GM21723 (cell line): ENCODE results near the gene LIG3.
A peak's percentile ranks its signal among the peaks of the same experiment; 100 is the strongest.
"Not testable (repeated sequence)": the region's sequence is repeated elsewhere in the genome, so short reads cannot be mapped to it uniquely, and the experiment has no call there.

ENCODE experiments used
- ATAC-seq: cut with Tn5 transposase; IDR thresholded peaks from one replicate; pipeline ENCODE4 v1.9.1; 2021; ENCODE audit warnings: mild to moderate bottlenecking, moderate library complexity; ENCODE audit not compliant: unreplicated experiment

LIG3 gene

DNA sequence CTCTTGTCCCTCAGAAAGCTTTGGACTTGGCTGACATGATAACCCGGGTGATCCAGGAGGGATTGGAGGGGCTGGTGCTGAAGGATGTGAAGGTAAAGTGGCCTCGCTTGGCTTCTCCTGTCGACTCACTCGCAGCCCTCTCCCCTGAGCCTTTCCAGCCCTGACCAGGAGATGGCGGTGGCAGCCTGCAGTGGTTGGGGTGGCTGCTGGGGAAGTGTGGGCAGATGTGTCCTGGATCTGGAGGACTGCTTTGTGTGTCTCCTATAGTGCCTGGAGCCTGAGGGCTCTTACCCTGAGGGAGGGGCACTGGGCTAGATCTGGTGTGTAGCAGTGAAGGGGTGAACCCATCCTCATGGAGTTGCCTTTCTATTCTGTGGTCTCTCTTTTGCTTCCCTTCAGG, 17.9 kb downstream of the LIG3 start:
- peak; percentile 57 for ATAC-seq

DNA sequence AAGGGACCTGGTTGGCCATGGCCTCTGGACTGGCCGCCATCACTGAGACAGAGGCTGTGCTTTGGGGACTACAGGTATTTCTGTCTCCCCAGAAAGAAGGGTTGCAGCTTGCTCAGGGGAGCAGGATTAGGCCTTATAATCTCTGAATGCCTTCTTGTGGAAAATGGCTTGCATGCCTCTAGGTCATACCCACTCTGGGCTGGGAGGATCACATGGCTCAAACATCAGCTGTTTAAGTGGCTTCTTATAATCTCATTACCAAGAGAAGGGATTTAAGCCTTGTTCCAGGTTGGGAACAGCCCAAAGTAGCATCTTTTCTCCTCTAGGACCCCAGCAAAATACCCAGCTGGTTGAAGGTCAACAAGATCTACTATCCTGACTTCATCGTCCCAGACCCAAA, 19.1 kb downstream of the LIG3 start:
- ATAC-seq = no peak

DNA sequence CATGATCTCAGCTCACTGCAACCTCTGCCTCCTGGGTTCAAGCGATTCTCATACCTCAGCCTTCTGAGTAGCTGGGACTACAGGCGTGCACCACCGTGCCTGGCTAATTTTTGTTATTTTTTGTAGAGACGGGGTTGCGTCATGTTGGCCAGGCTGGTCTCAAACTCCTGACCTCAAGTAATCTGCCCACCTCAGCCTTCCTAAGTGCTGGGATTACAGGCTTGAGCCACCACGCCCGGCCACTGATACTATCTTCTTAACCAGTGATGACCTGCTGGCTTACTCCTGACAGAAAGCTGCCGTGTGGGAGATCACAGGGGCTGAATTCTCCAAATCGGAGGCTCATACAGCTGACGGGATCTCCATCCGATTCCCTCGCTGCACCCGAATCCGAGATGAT, 20.7 kb downstream of the LIG3 start:
- ATAC-seq = not testable (repeated sequence)

DNA sequence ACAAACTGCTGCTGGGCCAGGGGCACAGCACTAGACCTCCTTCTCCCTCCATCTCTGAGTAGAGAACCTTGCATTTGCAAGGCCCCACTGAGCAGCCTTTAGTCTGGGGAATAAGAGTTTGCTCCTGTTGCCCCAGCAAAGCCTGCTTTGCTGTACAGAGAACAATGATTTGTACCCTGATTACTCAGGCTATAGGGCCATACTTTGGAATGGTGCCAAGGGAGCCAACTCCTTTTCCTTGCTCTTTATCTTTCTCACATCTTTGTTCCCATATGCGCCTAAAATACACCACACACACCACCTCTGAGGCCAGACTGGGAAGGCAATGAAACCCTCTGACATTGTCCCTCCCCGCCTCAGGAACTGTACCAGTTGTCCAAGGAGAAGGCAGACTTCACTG, 21.2 kb downstream of the LIG3 start:
- ATAC-seq = no peak

DNA sequence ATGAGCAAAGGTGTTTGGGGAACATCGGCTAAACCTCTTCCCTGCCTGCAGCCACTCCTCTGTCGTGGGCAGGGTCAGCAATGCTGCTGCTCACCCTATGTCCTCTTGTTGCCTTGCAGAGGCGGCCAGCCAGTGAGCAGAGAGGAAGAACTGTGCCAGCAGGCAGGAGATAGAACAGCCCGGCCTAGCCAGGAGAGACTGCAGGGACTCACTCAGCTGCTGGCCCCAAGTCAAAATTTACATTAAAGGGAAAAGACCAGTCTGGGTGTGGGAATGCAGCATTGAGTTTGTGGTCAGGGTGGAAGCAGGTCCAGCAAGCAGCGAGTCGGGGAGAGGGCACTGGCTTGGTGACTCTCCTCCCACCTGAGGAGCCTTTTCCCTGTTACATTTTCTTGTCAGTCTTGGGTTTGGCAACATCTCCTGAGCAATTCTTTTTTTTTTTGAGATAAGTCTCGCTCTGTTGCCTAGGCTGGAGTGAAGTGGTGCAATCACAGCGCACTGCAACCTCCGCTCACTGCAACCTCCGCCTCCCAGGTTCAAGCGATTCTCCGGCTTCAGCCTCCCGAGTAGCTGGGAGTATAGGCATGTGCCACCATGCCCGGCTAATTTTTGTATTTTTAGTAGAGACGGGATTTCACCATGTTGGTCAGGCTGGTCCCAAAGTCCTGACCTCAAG, 22.7 kb downstream of the LIG3 start:
- ATAC-seq = no peak

DNA sequence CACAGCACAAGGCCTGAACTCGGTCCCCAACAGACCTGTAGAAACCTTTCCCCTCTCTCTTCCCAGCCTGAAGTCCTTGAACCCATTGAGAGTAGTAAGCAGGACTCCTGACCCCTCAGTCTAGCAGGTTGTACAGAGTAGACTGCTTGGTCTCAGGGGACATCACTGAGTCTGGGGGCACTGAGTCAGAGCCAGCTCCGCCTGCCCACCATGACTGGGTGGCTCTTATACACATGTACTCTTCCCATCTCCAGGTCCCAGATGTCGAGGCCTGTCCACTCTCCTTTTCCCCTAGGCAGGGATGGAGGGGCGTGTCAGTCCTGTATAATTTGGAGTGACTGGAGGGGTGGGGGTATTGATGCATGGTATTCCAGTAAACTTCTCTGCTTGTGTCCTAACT, 23.5 kb downstream of the LIG3 start:
- no peak for ATAC-seq

DNA sequence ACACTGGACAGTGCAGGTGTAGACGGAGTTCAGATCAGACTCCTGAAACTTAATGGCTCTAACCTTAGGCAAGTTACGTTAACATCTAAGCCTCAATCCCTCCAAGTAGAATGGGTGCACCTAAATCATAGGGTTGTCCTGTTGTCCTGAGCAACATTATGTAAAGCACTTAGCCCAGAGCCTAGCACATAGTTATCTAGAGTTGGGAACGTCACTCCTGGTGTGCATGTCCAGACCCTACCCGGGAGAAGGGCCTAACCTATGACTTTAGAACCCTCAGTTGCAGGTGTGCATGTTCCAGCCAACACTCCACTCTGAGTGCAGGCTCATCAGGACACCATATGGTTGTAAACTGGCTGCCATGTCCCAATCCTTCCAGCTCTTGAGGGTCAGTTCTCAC, 26.0 kb downstream of the LIG3 start:
- no peak for ATAC-seq

DNA sequence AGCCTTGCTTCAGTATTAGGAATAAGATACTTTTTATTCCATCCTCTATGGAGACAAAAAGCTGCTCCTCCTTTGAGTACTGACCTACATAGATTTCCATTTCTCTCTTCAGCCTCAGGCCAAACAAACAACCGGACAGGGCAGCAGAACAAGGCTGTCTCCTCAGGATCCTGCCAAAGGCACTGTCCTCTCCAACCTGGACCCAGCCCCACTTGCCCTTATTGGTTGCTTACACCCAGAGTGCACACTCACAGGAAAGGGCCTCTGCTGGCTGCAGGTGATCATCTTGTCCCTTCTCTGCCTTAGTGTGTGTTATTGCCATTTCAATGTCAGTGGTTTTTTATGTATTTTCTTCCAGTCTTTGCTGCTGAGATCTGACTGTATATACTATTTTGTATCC, 26.6 kb downstream of the LIG3 start:
- ATAC-seq = no peak

DNA sequence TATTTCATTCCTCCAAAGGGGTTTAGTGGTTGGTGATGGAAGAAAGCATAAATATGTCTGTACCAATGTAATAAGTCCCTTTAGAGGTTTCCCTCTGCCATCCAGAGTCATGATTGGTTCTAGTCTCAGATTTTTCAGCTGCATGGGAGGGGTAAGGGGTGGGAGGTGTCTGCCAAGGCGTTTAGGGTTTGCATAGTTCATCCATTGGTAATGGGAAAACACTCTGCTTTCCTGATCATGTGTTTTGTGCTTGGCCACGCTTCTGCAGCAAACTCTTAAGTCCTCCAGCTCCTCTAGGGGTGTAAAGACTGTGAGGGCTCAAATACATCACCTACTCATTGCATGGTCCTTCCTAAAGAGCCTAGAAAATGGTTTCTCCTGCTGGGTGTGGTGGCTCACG, 29.8 kb downstream of the LIG3 start:
- no peak for ATAC-seq

DNA sequence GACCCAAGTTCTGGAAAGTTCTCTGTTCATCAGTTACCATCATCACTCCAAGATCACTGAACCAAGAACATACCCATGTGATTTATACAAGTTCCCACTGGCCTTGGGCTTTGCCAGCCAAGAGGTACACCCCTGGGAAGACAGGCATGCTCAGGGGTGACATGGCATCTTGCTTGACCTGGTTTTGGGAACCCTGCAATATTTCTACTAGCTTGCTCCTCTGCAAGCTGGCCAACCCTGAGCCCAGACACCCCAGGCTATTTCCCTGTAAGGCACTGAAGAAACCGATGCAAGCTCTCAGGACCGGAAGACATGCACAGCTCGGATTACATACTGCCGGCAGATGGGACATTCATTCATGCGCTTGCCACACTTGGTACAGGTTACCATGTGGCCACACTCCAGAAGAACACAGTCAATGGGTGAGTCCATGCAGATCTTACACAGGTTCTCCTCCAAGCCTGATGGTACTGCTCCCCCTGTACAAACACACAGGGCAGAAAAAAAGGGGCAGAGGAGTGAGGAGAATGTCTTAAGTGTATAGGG, 31.4 kb downstream of the LIG3 start:
- ATAC-seq = no peak

DNA sequence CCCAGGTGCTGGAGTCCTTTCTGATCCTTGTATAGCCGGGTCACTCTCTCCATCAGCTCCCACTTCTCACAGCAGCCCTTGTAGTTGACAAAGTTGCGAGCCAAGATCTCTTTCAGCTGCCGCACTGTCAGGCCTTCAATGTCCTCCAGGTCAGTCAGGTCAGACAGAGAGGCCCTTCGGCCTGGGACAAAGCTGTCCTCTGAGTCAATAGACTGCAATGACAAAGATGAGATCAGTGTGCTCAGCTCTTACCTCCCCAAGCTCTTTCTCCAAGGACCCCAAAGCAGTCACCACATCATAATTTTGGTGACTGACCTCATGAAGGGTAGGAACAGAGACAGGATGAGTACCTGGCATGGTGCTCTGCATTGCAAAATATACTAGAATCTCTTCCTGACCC, 36.1 kb downstream of the LIG3 start:
- ATAC-seq = no peak

DNA sequence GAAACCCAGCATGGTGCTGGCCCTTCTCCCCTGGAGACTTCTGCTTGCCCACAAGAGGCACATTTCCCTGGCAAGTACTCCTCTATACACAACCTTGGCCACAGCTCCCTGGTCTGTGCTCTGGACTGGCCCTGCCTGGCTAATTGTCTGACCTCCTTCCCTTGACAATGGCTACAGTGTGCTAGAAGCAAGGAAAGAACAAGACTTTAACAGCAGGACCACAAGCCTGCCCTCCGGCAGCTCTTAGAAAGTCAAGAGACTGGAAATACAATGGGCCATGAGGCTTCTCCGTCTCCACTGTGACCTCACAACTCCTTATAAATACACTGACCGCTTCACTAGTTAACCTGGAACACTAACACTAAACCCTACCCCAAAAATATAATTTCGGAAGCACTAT, 36.7 kb downstream of the LIG3 start:
- ATAC-seq = no peak

DNA sequence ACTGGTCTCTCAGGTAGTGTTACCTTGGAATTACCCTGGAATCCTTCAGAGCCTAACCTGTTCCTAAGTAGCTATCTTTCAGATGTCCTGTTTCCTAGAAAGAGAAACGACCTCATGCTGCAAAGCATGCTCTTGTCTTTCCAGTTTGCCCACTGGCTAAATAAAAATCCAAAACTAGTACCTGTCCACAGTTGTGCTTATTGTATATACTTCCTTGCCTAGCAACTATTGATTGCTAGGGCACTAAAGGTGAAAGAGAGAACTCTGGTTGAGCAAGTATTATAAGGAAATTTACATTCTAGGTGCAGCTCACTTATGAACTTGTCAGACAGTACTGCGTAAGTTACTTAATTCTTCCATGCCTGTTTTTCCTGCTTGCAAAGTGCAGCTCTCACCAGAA, 38.5 kb downstream of the LIG3 start:
- no peak for ATAC-seq

DNA sequence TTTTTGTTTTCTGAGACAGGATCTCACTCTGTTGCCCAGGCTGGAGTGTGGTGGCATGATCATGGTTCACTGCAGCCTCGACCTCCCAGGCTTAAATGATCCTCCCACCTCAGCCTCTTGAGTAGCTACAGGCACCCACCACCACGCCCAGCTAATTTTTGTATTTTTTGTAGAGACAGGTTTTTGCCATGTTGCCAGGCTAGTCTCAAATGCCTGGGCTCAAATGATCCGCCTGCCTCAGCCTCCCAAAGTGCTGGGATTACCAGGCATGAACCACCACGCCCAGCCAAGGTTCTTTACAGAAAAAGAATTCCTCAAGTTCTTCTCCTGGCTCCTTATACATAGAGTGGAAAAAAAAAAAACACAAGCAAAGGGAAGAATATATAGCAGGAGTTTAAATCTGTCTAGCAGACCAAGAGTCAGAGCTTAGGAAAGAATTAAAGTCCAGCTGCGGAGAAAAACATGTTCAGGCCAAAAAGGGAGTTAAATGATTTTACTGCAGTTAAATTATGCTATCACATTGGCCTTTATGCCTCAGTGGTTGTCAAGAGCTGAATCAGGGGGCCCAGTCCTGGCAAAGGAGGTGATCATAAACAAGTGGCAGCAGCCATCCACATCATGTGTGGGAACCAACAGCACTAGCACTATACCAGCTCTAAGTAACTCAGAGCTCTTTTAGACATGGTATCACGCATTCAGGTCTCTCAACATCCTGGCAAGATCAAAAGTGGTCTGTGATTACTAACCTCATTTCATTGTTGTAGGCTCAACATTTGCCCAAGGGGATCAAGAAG, 39.3 kb downstream of the LIG3 start:
- no peak for ATAC-seq

DNA sequence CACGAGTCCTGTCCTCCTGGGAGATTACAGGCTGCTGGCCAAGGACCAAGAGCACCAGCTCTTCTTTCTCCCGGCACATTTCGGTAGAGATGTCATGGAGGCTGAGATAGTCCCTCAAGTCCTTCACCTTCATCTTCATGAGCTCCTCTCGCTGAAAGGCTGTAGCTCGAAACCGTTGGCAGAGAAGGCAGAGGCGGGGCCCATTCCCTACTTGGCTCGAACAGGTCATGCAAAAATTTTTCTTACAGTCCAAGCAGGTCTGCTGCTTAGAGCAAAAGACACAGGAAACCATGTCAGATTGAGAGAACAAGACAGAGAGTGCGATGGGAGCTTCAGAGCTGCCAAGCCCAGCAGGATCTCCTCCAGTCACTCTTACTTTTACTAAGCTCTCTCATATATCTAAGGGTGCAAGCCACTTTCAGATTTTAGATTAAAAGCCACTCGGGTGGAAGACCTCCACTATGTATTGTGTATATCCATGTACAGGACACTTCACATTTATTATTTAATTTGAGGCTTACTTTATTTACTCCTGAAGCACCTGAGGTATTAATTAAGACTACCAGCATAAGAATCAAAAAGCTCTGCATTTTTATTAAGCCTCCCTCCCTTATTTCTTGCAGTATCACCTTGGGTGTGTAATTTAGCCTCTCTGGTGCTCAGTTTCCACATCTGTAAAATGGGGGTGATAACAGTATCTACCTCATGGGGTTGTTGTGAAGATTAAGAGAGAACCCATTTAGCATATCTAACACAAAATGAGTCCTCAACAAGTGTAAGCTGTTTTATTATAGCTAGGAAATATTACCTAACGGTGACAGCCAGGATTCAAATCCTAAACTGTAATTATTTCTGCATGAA, 41.4 kb downstream of the LIG3 start:
- ATAC-seq = no peak

DNA sequence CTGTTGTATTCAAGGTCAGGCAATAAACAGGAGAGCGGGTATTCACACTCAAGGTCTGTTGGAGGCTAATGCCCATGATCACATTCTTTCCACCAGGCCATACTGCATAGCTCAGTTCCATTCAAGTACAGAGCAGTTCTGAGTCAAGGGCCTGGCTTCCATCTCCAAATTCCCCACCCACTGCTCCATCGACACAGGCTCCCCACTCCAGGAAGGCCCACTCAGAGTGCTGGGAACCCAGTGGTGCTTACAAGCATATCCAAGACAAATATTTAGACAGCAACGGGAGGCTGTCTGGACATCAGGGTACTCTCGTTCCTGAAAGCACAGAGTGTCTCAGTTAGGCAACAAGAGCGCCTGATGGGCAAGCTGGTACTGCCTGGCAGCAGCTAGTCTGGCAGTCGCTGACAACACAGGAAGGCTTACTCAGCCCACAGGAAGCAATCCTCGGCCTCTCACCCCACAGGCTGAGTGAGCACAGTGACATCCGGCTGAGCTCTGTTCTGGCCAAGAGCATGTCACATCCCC, 42.3 kb downstream of the LIG3 start:
- no peak for ATAC-seq

DNA sequence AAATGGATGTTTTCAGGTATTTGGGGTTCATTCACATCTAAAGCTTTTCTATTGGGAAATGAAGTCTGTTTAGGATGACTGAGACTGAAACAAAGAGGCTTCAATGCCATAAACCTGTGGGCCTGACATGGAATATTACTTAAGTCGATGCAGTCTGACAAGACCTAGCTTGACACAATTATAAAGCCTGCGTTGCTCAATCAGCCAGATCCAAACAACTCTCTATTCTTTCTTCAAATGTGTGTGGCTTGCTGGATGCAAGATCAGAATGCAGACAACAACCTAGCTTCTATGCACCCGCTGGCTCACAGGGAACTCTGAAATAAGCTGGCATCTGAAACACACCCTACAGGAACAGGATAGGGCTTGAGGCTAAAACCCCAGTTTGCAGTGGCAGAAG, 43.2 kb downstream of the LIG3 start:
- ATAC-seq = no peak

DNA sequence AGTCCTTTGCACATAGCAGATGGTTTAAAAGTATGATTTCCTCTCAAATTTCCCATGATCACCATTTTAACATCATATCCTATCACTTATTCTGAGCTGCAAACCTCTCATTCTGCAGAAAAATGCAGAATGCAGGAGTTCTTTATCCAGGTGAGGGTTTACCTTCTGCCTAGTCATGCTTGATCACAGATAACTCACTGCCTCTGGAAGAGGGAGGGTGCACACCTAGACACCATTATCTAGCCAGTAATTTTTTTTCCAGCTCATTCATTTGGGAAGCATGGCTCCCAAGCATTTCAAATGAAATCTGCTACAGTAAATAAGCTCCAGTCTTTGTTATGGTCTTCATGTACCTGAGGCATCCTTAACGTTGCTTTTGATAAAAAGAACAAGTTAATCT, 45.2 kb downstream of the LIG3 start:
- no peak for ATAC-seq

DNA sequence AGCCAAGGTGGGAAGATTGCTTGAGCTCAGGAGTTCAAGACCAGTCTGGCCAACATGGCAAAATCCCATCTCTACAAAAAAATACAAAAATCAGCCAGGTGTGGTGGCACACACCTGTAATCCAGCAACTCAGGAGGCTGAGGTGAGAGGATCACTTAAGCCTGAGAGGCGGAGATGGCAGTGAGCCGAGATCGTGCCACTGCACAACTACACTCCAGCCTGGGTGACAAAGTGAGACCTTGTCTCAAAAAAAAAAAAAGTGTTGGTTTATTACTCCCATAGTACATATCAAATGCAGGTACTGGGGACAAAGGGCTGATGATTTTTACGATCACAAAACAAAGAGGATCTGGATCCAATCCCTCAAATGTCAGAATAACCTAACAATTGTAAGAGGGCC, 47.8 kb downstream of the LIG3 start:
- not testable (repeated sequence) for ATAC-seq

DNA sequence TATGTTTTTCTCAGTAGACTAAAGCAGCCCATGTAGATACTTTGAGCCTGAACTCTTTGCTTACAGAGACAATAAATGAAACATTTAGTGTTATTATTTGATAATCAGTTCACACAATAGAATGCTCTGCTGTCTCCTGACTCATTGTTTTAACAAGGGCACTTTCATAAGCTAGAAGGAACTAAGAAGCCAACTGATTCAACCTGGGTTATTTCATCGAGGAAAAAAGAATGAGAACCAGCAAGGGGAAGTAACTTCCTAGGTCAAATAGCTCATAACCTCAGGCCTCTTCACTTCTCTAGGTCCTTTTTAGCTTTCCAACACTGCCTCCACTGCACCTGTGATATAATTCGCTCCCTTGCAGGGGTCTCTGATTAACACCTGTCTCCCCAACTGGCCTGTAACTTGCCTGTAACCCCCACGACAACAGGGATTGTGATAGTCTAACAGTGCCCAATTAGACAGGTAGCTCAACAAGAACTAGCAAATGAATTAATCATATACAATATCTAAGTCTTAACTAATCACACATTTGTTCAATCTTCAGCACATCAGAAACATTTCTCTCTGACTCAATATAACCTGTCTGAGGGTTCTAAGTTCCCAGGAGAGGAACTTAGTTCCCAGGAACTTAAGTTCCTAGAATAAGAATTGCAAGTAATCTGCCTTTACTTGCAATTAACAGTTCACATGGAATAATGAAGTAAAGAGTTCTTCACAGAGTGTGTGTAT, 48.4 kb downstream of the LIG3 start:
- ATAC-seq = no peak

DNA sequence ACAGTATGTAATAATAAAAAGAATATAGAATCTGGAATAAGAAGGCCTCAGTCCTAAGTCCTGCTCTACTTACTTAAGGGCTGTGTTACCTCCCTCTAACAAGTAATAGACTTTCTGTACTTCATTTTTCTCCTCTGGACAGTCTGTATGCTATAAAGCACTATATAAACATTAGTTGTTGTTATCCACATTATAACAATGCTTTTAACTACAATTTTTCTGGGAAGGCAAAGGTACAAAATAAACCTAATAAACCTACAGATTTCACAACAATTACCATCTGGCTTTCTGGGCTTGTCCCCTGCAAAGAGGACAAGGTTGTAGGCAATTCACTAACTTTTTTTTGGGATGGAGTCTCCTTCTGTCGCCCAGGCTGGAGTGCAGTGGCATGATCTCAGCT, 50.5 kb downstream of the LIG3 start:
- ATAC-seq = no peak
